COR-L47 (cell line): ENCODE data around the gene DCDC2B.
"Not testable (repeated sequence)": the region's sequence is repeated elsewhere in the genome, so short reads cannot be mapped to it uniquely, and the experiment has no call there.

ENCODE experiments used
- DNase-seq: peaks from one replicate; lab custom pipeline; 2025; lab: John Stamatoyannopoulos, UW

The DCDC2B gene

GRCh38 chr1:32208891-32209328, at the start of gene DCDC2B:
Gene DCDC2B, plus strand, starts transcription at chr1:32209089. Its CDS starts 5 bp downstream, at chr1:32209094.
- peak; percentile 85 for DNase-seq

DNA sequence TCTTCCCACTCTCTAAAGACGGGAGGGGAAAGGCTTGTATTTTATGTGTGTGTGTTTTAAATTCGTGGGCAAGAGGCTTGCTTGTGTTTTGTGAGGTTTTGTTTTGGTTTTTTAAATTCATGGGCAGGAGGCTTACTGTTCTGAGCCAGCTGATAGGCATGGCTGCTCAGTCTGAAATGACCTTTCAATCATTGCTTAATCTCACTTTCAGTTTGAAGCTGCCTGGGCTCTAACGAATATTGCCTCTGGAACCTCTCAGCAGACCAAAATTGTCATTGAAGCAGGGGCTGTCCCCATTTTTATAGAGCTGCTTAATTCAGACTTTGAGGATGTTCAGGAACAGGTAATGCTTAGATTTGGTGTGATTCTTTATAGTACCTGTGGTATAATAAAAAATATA, 49.7 kb upstream of the DCDC2B start:
- DNase-seq = no peak

GRCh38 chr1:32163405-32163804, 45.5 kb upstream of the DCDC2B start:
- DNase-seq = no peak

GRCh38 chr1:32165633-32166032, 43.3 kb upstream of the DCDC2B start:
- not testable (repeated sequence) for DNase-seq

GRCh38 chr1:32170991-32171390, 37.9 kb upstream of the DCDC2B start:
- no peak for DNase-seq

GRCh38 chr1:32172621-32173245, 36.2 kb upstream of the DCDC2B start:
- DNase-seq = no peak

DNA sequence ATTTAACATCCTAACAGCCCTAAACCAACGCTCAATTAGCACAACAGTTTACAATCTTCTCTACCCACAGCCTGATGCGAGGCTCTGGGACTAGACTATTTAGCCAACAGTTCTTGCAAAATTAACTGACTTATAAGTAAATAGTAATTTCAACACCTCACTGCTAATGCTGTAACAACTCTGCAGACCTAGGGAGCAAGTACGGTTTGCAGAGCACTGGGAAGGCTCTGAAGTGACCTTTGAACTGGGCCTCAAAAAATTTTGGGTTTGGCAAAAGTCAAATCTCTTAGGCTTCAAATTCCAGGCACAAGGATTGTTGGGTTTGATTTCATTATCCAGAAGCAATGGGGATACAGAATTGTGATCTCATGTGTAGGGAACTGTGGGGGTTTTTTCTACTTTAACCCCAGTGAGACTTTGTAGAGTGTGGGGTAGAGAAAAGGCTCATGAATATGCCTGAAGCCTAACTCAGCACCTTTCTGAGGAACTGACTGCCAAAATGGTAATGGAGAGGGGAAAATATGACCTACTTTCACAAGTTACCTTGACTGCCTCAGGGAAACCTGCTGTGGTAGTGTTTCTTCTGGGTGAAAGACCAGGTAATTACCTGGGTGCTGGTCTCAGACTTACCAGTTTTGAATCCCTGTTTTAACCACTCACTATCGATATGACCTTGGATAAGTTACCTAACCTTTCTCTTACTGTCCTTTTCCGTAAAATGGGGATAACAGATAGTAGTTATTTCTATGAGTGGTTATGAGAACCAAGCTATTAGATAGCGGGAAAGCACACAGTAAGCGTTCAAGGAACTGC, 30.3 kb upstream of the DCDC2B start:
- DNase-seq = no peak

DNA sequence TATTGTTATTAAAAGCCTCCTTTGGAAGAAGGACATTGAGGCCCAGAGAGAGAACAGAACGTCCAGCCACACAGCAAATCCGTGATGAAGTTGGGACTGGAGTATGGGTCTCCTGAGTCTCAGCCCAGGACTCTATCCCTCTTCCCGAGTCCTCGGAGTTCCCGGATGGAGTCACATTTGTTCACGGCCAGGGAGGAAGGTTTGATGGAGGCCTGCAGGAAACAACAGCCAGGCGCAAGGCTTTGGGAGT, 29.8 kb upstream of the DCDC2B start:
- no peak for DNase-seq

- peak; percentile 92 for DNase-seq
Measured at GRCh38 chr1:32179443-32180185, 29.3 kb upstream of the DCDC2B start, which contains the start of gene TXLNA. Gene TXLNA, plus strand, starts transcription at chr1:32179675. Its CDS starts 671 bp downstream, at chr1:32180346.

DNA sequence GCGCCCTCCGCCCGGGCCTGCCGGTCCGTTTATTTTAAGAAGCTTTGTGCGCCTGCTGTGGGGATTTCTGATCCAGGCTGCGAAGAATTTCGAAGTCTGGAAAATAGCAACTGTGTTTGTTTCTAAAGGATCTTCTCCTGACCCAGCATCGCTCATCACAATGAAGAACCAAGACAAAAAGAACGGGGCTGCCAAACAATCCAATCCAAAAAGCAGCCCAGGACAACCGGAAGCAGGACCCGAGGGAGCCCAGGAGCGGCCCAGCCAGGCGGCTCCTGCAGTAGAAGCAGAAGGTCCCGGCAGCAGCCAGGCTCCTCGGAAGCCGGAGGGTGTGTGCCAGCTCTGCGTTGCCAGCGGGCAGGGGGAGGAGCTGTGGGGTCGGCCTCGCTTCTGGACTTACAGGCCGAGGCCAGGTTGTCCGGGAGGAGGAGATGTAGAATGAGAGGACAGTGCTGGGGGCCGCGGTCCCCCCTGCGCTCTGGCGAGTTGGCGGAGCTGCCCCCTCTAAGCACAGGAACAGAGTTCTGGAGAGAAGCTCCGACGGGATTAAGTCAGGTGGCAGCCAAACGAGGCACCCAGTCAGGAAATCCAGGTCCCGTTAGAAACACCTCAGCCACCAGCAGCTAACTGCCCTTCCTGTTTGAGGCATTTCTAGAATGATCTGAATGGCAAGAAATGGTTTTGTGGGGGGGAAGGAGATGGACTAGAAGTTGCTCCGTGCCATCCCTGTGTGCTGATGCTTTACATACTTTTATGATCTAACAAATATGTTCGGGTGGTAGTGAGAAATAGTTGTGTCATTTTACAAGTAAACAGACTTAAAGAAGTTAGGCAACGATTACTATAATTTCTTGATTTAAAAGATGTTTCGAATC, 28.5 kb upstream of the DCDC2B start:
- peak; percentile 16 for DNase-seq

DNA sequence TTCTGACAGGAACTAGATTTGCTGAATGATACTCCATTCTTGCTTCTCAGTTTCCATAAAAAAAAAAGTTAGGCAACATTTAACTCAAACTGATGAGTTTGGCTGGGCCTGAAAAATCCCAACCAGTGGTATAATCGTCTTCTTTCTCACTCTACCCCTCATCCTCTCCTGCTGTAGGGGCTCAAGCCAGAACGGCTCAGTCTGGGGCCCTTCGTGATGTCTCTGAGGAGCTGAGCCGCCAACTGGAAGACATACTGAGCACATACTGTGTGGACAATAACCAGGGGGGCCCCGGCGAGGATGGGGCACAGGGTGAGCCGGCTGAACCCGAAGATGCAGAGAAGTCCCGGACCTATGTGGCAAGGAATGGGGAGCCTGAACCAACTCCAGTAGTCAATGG, 27.8 kb upstream of the DCDC2B start:
- DNase-seq = no peak

GRCh38 chr1:32181563-32181962, 27.3 kb upstream of the DCDC2B start:
- DNase-seq = no peak

DNA sequence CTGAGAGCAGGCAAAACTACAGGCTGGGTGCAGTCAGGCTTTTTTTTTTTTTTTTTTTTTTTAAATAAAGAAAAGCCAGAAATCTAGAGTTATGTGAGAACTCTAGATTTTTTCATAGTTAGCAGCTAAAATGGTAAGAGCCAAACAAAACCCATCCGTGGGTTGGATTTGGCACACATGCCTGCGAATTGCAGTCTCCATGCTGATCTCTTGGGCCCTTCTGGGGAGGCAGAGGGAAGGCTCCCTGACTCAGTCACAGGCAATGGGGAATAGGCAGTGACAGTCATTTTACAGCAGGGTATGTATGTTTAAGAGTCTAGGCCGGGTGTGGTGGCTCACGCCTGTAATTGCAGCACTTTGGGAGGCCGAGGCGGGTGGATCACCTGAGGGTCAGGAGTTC, 26.8 kb upstream of the DCDC2B start:
- no peak for DNase-seq

DNA sequence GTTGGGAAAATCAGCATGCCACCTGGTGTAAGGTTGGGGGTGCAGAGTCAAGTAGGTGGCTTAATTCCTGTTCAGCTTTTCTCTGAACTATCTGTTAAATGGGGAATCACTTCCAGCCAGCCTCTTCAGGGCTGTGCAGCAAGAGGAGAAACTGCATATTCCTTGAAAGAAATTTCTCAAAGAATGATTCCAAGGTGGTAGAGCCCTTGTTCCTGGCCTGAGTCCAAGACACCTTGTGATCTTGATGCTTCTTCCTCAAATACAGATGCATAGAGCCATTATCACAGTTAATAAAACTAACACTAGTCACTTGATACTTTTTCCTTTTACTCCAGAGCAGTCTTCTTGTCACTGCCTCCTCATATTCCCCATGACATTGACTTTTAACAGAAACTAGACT, 24.2 kb upstream of the DCDC2B start:
- no peak for DNase-seq

DNA sequence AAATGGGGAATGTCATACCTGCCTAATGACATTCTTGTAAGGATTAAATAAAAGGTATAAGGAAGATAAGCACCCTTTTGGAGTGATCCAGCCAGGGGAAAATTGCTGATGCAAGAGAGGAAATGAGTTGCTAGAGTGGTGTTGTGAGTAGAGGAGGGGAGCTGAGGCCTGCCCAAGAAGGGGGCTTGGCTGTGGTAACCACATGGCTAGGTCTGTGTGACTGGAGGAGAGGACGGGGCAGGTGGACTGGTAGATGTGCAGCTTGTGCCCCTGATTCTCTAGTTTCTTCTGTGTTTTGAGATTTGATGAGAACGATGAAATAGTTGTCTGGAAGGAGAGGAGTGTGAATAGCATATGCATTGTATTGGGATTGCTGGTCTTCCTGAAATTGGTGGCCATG, 22.8 kb upstream of the DCDC2B start:
- DNase-seq = no peak

DNA sequence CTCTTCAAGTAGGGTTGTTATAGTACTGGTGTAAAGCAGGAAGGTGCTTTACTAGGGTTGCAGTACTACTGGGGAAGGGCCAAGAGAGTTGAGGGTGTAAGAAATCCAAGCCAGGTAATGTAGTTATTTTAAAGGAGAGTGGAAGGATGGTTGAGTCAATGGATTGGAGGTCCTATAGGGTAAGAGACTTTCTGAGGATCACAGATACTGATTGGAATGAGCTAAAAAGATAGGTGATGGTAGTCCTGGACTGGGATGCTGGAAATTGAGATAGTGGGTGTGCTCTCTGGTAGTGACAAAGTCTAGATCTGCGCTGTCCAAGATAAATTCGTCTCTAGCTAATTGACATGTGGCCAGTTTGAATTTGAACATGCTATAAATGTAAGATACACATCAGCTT, 22.4 kb upstream of the DCDC2B start:
- DNase-seq = no peak

DNA sequence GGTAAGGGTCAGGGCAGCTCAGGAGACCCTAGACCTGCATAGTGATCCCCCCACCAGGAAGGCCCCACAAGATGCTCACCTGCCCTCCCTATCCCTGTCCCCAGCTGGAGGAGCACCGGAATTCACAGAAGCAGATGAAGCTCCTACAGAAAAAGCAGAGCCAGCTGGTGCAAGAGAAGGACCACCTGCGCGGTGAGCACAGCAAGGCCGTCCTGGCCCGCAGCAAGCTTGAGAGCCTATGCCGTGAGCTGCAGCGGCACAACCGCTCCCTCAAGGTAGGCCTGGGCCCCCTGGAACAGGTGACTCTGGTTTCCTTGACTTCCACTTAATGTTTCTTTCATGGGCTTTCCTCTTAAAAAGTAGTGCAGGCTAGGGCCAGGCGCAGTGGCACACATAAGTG, 21.0 kb upstream of the DCDC2B start:
- DNase-seq = no peak

DNA sequence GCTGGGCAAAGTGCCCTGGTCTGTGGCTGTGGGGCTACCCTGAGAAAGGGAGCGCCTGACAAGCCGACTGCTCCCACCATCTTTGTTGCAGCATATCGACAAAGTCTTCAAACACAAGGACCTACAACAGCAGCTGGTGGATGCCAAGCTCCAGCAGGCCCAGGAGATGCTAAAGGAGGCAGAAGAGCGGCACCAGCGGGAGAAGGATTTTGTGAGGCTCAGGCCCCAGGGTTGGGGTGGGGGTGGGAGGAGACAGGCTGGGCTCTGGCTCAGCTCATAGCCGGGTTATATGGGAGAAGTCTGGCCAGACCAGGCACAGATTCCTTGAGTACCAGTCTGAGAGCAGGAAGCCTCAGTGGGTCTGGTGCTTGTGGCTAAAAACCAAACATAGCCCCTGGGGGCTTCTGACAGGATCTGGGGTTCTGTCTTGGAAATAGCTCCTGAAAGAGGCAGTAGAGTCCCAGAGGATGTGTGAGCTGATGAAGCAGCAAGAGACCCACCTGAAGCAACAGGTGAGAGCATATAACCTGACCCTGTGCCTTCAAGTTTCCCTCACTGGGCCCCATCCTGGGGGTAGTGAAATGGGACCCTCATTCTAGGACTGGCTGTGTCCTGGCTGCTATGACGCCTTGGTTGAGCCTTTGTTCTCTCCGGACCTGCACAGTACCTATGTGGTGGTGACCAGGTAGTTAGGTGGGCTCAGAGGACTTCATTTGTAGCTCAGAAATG, 16.5 kb upstream of the DCDC2B start:
- DNase-seq = no peak

- no peak for DNase-seq
Measured at GRCh38 chr1:32194984-32195383, 13.9 kb upstream of the DCDC2B start.

GRCh38 chr1:32195531-32195930, 13.4 kb upstream of the DCDC2B start:
- DNase-seq = no peak
